Transverse colon (tissue), 4 donors: ENCODE data around the gene RNF14. TPM values are rescaled to one million over a fixed set of nuclear protein-coding genes. Genes with fewer than 3 reads are reported as not detected.
A peak's percentile ranks its signal among the peaks of the same experiment; 100 is the strongest.

Source experiments
- DNase-seq: peaks from one replicate; pipeline ENCODE4 v3.0.0-alpha.2; 2019
- H3K27ac ChIP-seq, 4 donors: fragments of 200-600 bp; sonication (generic); 2 replicates each; pipeline ENCODE4 v1.5.1; 2016 to 2018; ENCODE audit warnings: inconsistent platforms in 4 of 4
- H3K27me3 ChIP-seq: fragments of 200-600 bp; sonication (generic); 2 replicates; pipeline ENCODE4 v1.5.1; 2017; ENCODE audit warnings: inconsistent platforms
- H3K36me3 ChIP-seq, 4 donors: fragments of 200-600 bp; sonication (generic); 2 replicates each; pipeline ENCODE4 v1.5.1; 2017 to 2019; ENCODE audit warnings: inconsistent platforms in 4 of 4
- H3K4me1 ChIP-seq, 4 donors: fragments of 200-600 bp; sonication (generic); 2 replicates each; pipeline ENCODE4 v1.5.1; 2017 to 2020; ENCODE audit warnings: inconsistent platforms in 4 of 4
- H3K4me3 ChIP-seq, 4 donors: fragments of 200-600 bp; sonication (generic); 1 replicate in 1 of 4; 2 replicates in 3 of 4; pipeline versions ENCODE4 v1.5.1 to v1.6.1; 2017 to 2019; ENCODE audit warnings: inconsistent platforms in 4 of 4
- H3K9me3 ChIP-seq, 2 donors: fragments of 200-600 bp; sonication (generic); 2 replicates each; pipeline ENCODE4 v1.5.1; 2017 to 2019; ENCODE audit warnings: inconsistent platforms in 2 of 2
- CTCF ChIP-seq, 5 experiments: fragments of 200-600 bp in 3 of 5; fragments of 450-650 bp in 2 of 5; sonication (generic) in 3 of 5; IDR thresholded peaks; 1 replicate in 2 of 5; 2 replicates in 3 of 5; pipeline ENCODE4 v1.5.1; 2016 to 2017; ENCODE audit warnings: antibody characterized with exemption in 5 of 5, inconsistent platforms in 3 of 5, mild to moderate bottlenecking in 2 of 5, moderate library complexity in 1 of 5
- EP300 ChIP-seq: sonication (generic); formaldehyde crosslinking; IDR thresholded peaks from one replicate; pipeline ENCODE4 v1.6.1; 2017; ENCODE audit warnings: antibody characterized with exemption, low read depth
- POLR2A ChIP-seq: fragments of 450-650 bp; IDR thresholded peaks from one replicate; pipeline ENCODE4 v1.6.1; 2016; ENCODE audit warnings: antibody characterized with exemption, mild to moderate bottlenecking, moderate library complexity
- POLR2AphosphoS5 ChIP-seq, 3 donors: sonication (generic); formaldehyde crosslinking; IDR thresholded peaks; one replicate each; pipeline ENCODE4 v1.6.1; 2016; ENCODE audit warnings: antibody characterized with exemption in 3 of 3
- WGBS, 2 donors: methylation state at CpG; one replicate each; pipeline ENCODE4 v1.1.5; 2018; ENCODE audit warnings: low coverage in 1 of 2; 5-methylcytosine and 5-hydroxymethylcytosine counted together
- in situ Hi-C, 4 donors: fragments of 200-750 bp; cut with MboI; loops; one replicate each; pipeline versions ENCODE4 v1.15.0 to v1.15.1; 2017; ENCODE audit warnings: low sequenced_read_pairs in 3 of 4, low pct_ligation_motif_present in 1 of 4, low pct_unique_long_range_greater_than_20kb in 1 of 4
- intact Hi-C: fragments of 100-400 bp; cut with DNase I; formaldehyde crosslinking; loops from one replicate; pipeline ENCODE4 v1.15.1; 2023; ENCODE audit warnings: low total_unique reads
- total RNA-seq, 4 donors: library from RNA; depleted of rRNA; stranded (reverse); fragments of >200 nt; gene quantifications; one replicate each; pipeline ENCODE4 v1.1.0, GENCODE V29; 2016

The RNF14 gene
- total RNA-seq, 4 donors from 2014 or later: 15.3 to 66.7 (median 57.1) TPM

GRCh38 chr5:142011572-142012185, 42.8 kb downstream of the RNF14 start:
- whole genome bisulfite sequencing, 2 donors: 90% methylated on average over 9 of the region's 9 CpGs; no CpG with 5 or more reads in 1 of the 2 donors

GRCh38 chr5:142012186-142012785, 43.4 kb downstream of the RNF14 start:
- intact Hi-C loops: loop anchor here (10.0 kb wide), 1 partner anchor 133 kb away; no protein-coding TSS in a partner anchor
- H3K9me3 ChIP-seq: no peaks in the 10 kb centered on the region
- no peaks in the 10 kb centered on the region for H3K36me3 ChIP-seq
- H3K27ac ChIP-seq: peak overlapping the region; percentile 80 to 88 (median 87)
- in situ Hi-C loops: loop anchor here in 1 of 4 donors (25.0 kb wide), 1 partner anchor 325 kb away; the partner anchor contains the start of gene SPRY4
- H3K4me1 ChIP-seq: peaks cover 0 to 26% (median 16%) of the 10 kb centered on the region in 4 donors
- TF ChIP-seq EP300: no peak
- TF ChIP-seq POLR2A: no peak
- no peak for TF ChIP-seq POLR2AphosphoS5 (IDR thresholded peaks at IDR 0.05)
- TF ChIP-seq CTCF (IDR thresholded peaks at IDR 0.05): peak in 4 of 5 experiments; percentile 15 to 33 (median 26)
- WGBS, 2 donors: 10 to 17% methylated on average over 7 to 16 of the region's 18 CpGs
- peak overlapping the region; percentile 60 to 73 (median 66) for H3K4me3 ChIP-seq
- peak; percentile 67 for DNase-seq
- H3K27me3 ChIP-seq: no peaks in the 10 kb centered on the region

More at GRCh38 chr5:142011572-142012185, 42.8 kb downstream of the RNF14 start:
- no peak for DNase-seq
- Histone ChIP-seq H3K36me3 (no peaks in the 10 kb centered on the region), H3K27me3 (no peaks in the 10 kb centered on the region), H3K4me3 (peak overlapping the region in 2 of 4 donors; percentile 61 to 70), H3K27ac (peak overlapping the region in 3 of 4 donors; percentile 80 to 87 (median 87)), H3K9me3 (no peaks in the 10 kb centered on the region), H3K4me1 (peaks cover 0 to 26% (median 16%) of the 10 kb centered on the region in 4 donors)
- intact Hi-C loops: loop anchor here (10.0 kb wide), 1 partner anchor 133 kb away; no protein-coding TSS in a partner anchor
- no peak for TF ChIP-seq CTCF (IDR thresholded peaks at IDR 0.05)
- TF ChIP-seq EP300: no peak
- no peak for TF ChIP-seq POLR2AphosphoS5 (IDR thresholded peaks at IDR 0.05)
- no peak for TF ChIP-seq POLR2A
- in situ Hi-C loops: loop anchor here in 1 of 4 donors (25.0 kb wide), 1 partner anchor 326 kb away; the partner anchor contains the start of gene SPRY4

- in situ Hi-C loops: loop anchor here in 1 of 4 donors (25.0 kb wide), 1 partner anchor 324 kb away; the partner anchor contains the start of gene SPRY4
Observed at GRCh38 chr5:142012792-142013388, 44.0 kb downstream of the RNF14 start, which contains the start of gene GNPDA1. Gene GNPDA1, minus strand, starts transcription at chr5:142013027. Its CDS starts 992 bp downstream, at chr5:142012035.

More at GRCh38 chr5:142012792-142013388, 44.0 kb downstream of the RNF14 start, which contains the start of gene GNPDA1:
- Histone ChIP-seq H3K4me3 (peak within 1 kb of the TSS; percentile 60 to 73 (median 66)), H3K36me3 (no peaks in the 10 kb centered on the region), H3K27me3 (no peaks in the 10 kb centered on the region), H3K27ac (peak within 1 kb of the TSS; percentile 80 to 88 (median 87)), H3K4me1 (peaks cover 0 to 26% (median 16%) of the 10 kb centered on the region in 4 donors), H3K9me3 (no peaks in the 10 kb centered on the region)
- 0 to 1% methylated on average over 1 to 37 of the region's 58 CpGs for whole genome bisulfite sequencing, 2 donors
- TF ChIP-seq POLR2AphosphoS5 (IDR thresholded peaks at IDR 0.05) (peak in 2 of 3 donors; percentile 56 to 72), EP300 (no peak), POLR2A (peak; percentile 49), CTCF (IDR thresholded peaks at IDR 0.05) (peak in 3 of 5 experiments; percentile 13 to 27 (median 16))
- DNase-seq: peak; percentile 87
- intact Hi-C loops: loop anchor here (10.0 kb wide), 1 partner anchor 132 kb away; no protein-coding TSS in a partner anchor
